Upper lobe of left lung (tissue), 4 donors: ENCODE data around the gene SH3PXD2A.

Experiments
- POLR2A ChIP-seq, 4 donors: fragments of 450-650 bp; IDR thresholded peaks; one replicate each; pipeline ENCODE4 v1.5.1; 2016 to 2017; ENCODE audit warnings: antibody characterized with exemption in 4 of 4, mild to moderate bottlenecking in 2 of 4
- TF ChIP-seq, protein P1 (sequence below), 6 experiments: fragments of 450-650 bp in 4 of 6; fragments of 200-600 bp in 2 of 6; sonication (generic) in 2 of 6; IDR thresholded peaks; one replicate each; pipeline ENCODE4 v1.5.1; 2016 to 2019; ENCODE audit warnings: antibody characterized with exemption in 6 of 6

DNA sequence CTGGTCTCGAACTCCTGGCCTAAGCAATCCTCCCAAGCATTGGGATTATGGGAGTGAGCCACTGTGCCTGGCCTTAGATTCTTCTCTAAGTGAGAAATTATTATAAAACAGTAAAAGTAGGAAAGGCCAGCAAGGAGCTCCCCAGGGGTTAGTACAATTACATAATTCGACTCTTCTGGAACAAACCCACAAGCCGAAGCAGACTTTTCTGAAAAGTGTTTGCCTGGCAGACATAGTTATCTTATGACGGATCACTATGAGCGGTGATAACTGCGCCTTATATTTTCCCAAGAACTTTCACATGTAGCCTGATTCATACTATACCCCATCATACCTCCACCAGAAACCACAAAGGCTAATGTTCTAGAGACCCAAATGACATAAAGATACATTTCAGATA is 30.2 kb upstream of the SH3PXD2A start:
- TF ChIP-seq, protein P1, sequence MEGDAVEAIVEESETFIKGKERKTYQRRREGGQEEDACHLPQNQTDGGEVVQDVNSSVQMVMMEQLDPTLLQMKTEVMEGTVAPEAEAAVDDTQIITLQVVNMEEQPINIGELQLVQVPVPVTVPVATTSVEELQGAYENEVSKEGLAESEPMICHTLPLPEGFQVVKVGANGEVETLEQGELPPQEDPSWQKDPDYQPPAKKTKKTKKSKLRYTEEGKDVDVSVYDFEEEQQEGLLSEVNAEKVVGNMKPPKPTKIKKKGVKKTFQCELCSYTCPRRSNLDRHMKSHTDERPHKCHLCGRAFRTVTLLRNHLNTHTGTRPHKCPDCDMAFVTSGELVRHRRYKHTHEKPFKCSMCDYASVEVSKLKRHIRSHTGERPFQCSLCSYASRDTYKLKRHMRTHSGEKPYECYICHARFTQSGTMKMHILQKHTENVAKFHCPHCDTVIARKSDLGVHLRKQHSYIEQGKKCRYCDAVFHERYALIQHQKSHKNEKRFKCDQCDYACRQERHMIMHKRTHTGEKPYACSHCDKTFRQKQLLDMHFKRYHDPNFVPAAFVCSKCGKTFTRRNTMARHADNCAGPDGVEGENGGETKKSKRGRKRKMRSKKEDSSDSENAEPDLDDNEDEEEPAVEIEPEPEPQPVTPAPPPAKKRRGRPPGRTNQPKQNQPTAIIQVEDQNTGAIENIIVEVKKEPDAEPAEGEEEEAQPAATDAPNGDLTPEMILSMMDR (IDR thresholded peaks at IDR 0.05), result no peak
- no peak for TF ChIP-seq POLR2A (IDR thresholded peaks at IDR 0.05)
